ENCODE results near the gene ZMIZ2. TPM values are rescaled to one million over a fixed set of nuclear protein-coding genes. Genes with fewer than 3 reads are reported as not detected.

The ZMIZ2 gene
- total RNA-seq, 1 experiment from 2014 or later = 16.2 TPM

DNA sequence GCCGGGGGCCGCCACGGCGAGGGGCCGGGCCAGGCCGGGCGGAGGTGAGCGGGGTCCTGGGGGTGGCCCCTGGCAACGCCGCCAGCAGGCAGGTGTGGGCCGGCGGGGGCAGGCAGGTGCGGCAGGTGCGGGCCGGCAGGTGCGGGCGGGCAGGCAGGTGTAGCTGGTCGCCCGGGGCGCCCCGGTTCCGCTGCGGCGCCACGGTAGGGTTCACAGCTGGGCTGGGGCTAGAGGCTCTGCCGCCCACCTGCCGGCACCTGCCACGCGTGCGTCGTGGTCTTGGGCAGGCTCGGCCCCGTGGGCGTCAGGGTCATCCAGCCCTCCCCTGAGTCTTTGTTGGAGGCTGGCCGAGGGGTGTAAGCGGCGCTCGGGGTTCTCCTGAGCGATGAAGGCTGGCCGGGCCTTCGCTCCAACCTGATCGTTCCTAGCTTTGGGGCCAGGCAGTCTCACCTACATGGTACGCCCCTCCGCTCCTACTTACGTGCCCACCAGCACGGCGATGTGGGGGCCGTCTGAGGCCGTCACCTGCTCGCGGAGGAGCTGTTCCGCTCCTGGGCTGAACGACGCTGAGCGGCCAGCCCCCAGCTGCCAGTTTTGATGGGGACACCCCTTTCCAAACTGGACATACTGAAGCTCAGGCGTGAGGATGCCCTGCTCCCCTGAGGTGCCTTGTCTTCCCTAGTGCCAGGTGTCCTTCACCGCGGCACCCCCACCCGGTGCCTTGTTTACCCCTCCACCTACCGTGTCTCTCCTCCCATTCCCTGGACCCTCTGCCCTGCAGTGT, 493 bp downstream of the ZMIZ2 start:
- Histone ChIP-seq H4K20me1 (ENCODE audit: insufficient read depth, low read depth, low read length) (peaks cover 14% of the 10 kb centered on the region), H3K36me3 (ENCODE audit: insufficient read depth, low read length) (no peaks in the 10 kb centered on the region), H3K27me3 (ENCODE audit: low read length) (no peaks in the 10 kb centered on the region), H3K27ac (ENCODE audit: low read length) (no peak overlapping the region), H3K4me2 (ENCODE audit: low read depth, low read length, poor library complexity, severe bottlenecking) (peak overlapping the region; percentile 89), H3K4me3 (ENCODE audit: low read length) (peak overlapping the region; percentile 86), H3K4me1 (ENCODE audit: low read length) (peaks cover 51% of the 10 kb centered on the region), H3K9me2 (replicated peaks; ENCODE audit: insufficient read depth, low read length) (no peaks in the 10 kb centered on the region), H3K79me2 (ENCODE audit: low read length) (peaks cover 51% of the 10 kb centered on the region), H2AFZ (ENCODE audit: low read length) (no peak overlapping the region), H3K9ac (ENCODE audit: low read length) (peak overlapping the region; percentile 72), H3K9me3 (ENCODE audit: low read length) (no peaks in the 10 kb centered on the region)
- DNase-seq = peak; percentile 56

DNA sequence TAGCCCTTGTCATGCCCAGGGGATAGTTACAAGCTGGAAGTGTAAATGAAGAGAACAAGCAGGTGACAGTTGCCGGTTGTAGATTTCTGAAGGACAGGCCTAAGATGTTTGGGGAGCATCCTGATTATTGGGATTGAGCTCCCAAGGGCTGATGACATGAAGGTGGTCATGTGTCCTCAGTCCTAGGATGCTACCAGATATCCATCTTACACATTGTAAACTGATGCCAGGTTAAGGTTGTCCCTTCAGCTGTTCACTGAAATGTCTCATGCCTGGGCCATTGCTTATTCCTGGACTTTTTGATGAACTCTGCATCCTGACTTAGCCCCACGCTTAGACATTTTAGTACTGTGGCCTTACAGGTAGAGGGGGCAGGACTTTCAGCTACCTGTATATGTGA, 1.3 kb downstream of the ZMIZ2 start:
- no peaks in the 10 kb centered on the region for H3K36me3 ChIP-seq (ENCODE audit: insufficient read depth, low read length)
- DNase-seq = no peak
- peak overlapping the region; percentile 86 for H3K4me3 ChIP-seq (ENCODE audit: low read length)
- H3K79me2 ChIP-seq (ENCODE audit: low read length) = peaks cover 59% of the 10 kb centered on the region
- H4K20me1 ChIP-seq (ENCODE audit: insufficient read depth, low read depth, low read length) = peaks cover 14% of the 10 kb centered on the region
- peak overlapping the region; percentile 89 for H3K4me2 ChIP-seq (ENCODE audit: low read depth, low read length, poor library complexity, severe bottlenecking)
- H3K9ac ChIP-seq (ENCODE audit: low read length) = peak overlapping the region; percentile 72
- H3K27me3 ChIP-seq (ENCODE audit: low read length) = no peaks in the 10 kb centered on the region
- peaks cover 51% of the 10 kb centered on the region for H3K4me1 ChIP-seq (ENCODE audit: low read length)
- no peaks in the 10 kb centered on the region for H3K9me2 ChIP-seq (replicated peaks; ENCODE audit: insufficient read depth, low read length)
- H3K27ac ChIP-seq (ENCODE audit: low read length) = no peak overlapping the region
- H2AFZ ChIP-seq (ENCODE audit: low read length) = no peak overlapping the region
- H3K9me3 ChIP-seq (ENCODE audit: low read length) = no peaks in the 10 kb centered on the region

DNA sequence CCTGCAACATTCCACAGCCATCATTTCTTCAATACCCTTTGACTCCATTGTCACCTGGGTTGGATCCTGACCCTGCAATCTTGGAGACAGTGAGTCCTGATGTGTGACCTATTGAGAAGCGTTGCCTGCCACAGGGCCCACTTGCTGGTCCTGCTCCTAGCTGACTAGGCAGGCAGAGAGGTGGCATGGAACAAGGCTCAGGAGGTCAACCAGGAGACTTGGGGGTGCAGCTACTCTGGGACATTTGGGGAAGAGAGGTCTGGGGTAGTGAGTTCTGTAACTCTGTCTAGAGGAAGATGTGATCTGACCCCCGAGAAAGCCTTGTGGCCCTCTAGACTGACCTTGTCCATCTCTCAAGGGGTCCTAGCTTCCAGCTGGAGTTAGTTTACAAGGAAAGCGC, 1.8 kb downstream of the ZMIZ2 start:
- no peak for DNase-seq
- no peak overlapping the region for H3K27ac ChIP-seq (ENCODE audit: low read length)
- H3K4me2 ChIP-seq (ENCODE audit: low read depth, low read length, poor library complexity, severe bottlenecking) = peak overlapping the region; percentile 89
- H3K79me2 ChIP-seq (ENCODE audit: low read length) = peaks cover 64% of the 10 kb centered on the region
- H4K20me1 ChIP-seq (ENCODE audit: insufficient read depth, low read depth, low read length) = peaks cover 14% of the 10 kb centered on the region
- H3K9ac ChIP-seq (ENCODE audit: low read length) = peak overlapping the region; percentile 72
- H3K9me3 ChIP-seq (ENCODE audit: low read length) = no peaks in the 10 kb centered on the region
- H3K4me1 ChIP-seq (ENCODE audit: low read length) = peaks cover 51% of the 10 kb centered on the region
- H3K9me2 ChIP-seq (replicated peaks; ENCODE audit: insufficient read depth, low read length) = no peaks in the 10 kb centered on the region
- no peak overlapping the region for H2AFZ ChIP-seq (ENCODE audit: low read length)
- H3K4me3 ChIP-seq (ENCODE audit: low read length) = peak overlapping the region; percentile 86; the same call in 1 of the 2 replicates
- H3K36me3 ChIP-seq (ENCODE audit: insufficient read depth, low read length) = no peaks in the 10 kb centered on the region
- H3K27me3 ChIP-seq (ENCODE audit: low read length) = no peaks in the 10 kb centered on the region

DNA sequence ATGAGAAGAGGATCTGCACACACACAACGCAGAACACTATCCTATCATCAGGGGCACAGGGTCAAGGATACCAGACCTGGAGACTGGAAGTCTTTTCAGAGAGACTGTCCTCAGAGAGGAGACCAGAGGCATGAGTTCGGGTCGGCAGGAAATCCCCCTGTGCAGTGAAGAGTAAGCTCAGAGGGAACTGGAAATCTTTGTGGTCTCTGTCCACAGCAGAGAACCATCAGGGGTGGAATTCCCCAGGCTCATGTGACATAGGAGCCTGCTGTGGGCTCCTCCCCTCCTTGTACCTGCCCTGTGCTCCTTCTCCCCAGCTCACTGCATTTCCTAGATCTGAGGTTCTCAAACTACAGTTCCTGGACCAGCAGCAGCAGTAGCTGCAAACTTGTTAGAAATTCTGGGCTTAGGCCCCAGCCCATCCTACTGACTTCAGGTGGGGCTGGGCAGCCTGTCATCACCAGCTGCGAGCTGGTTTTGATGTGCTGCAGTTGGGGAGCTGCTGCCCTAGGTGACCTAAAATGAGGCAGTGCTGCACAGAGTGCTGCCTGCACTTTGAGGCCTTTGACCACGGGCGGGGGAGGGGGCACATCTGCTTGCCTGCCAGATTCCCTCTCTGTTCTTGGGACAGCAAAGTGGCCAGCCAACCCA, 2.4 kb downstream of the ZMIZ2 start:
- Histone ChIP-seq H3K4me3 (ENCODE audit: low read length) (no peak overlapping the region; the same call in 1 of the 2 replicates), H4K20me1 (ENCODE audit: insufficient read depth, low read depth, low read length) (peaks cover 14% of the 10 kb centered on the region), H3K79me2 (ENCODE audit: low read length) (peaks cover 67% of the 10 kb centered on the region), H2AFZ (ENCODE audit: low read length) (no peak overlapping the region), H3K27me3 (ENCODE audit: low read length) (no peaks in the 10 kb centered on the region), H3K4me2 (ENCODE audit: low read depth, low read length, poor library complexity, severe bottlenecking) (peak overlapping the region; percentile 89), H3K27ac (ENCODE audit: low read length) (no peak overlapping the region), H3K9me2 (replicated peaks; ENCODE audit: insufficient read depth, low read length) (no peaks in the 10 kb centered on the region), H3K36me3 (ENCODE audit: insufficient read depth, low read length) (no peaks in the 10 kb centered on the region), H3K9me3 (ENCODE audit: low read length) (no peaks in the 10 kb centered on the region), H3K9ac (ENCODE audit: low read length) (peak overlapping the region; percentile 72; the same call in 1 of the 2 replicates), H3K4me1 (ENCODE audit: low read length) (peaks cover 51% of the 10 kb centered on the region)
- no peak for DNase-seq

DNA sequence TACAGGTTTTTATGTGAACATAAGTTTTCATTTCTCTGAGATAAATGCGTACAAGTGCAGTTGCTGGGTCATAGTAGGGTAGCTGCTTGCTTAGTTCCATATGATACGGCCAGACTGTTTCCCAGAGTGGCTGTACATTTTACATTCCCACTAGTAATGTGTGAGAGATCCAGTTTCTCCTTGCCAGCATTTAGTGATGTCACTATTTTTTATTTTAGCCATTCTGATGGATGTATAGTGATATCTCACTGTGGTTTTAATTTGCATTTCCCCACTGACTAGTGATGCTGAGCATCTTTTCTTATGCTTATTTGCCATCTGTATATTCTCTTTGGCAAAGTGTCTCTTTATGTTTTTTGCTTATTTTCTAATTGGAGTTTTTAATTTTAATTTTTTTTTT, 4.2 kb downstream of the ZMIZ2 start:
- peak; percentile 63 for DNase-seq
- H3K9me2 ChIP-seq (replicated peaks; ENCODE audit: insufficient read depth, low read length) = no peaks in the 10 kb centered on the region
- no peaks in the 10 kb centered on the region for H3K9me3 ChIP-seq (ENCODE audit: low read length)
- H3K9ac ChIP-seq (ENCODE audit: low read length) = no peak overlapping the region
- no peaks in the 10 kb centered on the region for H3K27me3 ChIP-seq (ENCODE audit: low read length)
- peak overlapping the region; percentile 65 for H3K4me2 ChIP-seq (ENCODE audit: low read depth, low read length, poor library complexity, severe bottlenecking)
- peaks cover 48% of the 10 kb centered on the region for H3K4me1 ChIP-seq (ENCODE audit: low read length)
- no peak overlapping the region for H2AFZ ChIP-seq (ENCODE audit: low read length)
- peak overlapping the region; percentile 41 for H3K27ac ChIP-seq (ENCODE audit: low read length)
- peaks cover 14% of the 10 kb centered on the region for H4K20me1 ChIP-seq (ENCODE audit: insufficient read depth, low read depth, low read length)
- H3K79me2 ChIP-seq (ENCODE audit: low read length) = peaks cover 67% of the 10 kb centered on the region
- H3K36me3 ChIP-seq (ENCODE audit: insufficient read depth, low read length) = no peaks in the 10 kb centered on the region
- peak overlapping the region; percentile 35; the same call in 1 of the 2 replicates for H3K4me3 ChIP-seq (ENCODE audit: low read length)

DNA sequence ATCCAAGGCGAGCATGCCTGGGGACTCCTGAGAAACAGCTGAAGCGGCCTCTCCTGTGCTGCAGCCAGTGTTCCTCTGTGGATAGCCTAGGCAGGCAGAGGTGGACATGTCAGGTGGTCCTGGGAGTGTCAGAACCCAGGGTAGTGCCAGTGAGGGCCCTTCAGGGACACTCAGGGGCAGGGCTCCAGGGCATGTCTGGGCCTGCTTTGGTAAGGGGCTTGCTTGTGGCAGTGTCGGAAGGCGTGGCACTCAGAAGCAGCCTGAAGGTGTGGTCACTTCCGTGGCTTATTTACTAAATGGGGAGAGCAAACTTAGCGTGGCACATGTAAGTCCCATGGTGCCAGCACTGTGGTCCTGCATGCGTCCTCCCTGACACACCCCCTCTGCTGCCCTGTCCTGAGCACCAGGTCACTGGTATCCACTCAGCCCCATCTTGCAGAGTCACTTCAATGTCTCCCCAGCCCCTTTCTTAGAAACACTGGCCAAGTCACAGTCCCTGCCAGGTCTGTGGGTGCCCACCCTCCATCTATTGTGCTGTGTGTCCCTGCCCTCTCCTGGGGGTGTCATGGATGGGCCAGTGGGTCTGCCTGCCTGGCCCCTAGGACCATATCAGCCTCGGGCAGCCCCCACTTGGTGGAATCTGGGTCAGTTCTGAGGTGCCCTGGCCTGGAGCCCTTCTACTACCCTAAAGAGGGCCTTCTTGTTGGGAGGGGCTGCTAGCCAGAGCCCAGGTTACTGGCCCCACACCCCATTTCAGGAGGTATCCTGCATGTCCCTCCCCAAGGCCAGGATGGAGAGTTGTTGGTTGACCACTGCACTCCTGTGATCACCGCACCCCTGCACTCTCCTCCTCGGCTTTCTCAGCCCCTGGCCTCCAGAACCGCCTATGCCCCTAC, 6.4 kb downstream of the ZMIZ2 start:
- H3K27me3 ChIP-seq (ENCODE audit: low read length) = no peaks in the 10 kb centered on the region
- no peak overlapping the region for H3K27ac ChIP-seq (ENCODE audit: low read length)
- H3K4me1 ChIP-seq (ENCODE audit: low read length) = peaks cover 37% of the 10 kb centered on the region
- no peak overlapping the region for H3K4me2 ChIP-seq (ENCODE audit: low read depth, low read length, poor library complexity, severe bottlenecking)
- H3K79me2 ChIP-seq (ENCODE audit: low read length) = peaks cover 55% of the 10 kb centered on the region
- no peak for DNase-seq
- no peak overlapping the region for H3K4me3 ChIP-seq (ENCODE audit: low read length)
- H3K9ac ChIP-seq (ENCODE audit: low read length) = no peak overlapping the region
- H3K9me2 ChIP-seq (replicated peaks; ENCODE audit: insufficient read depth, low read length) = no peaks in the 10 kb centered on the region
- H4K20me1 ChIP-seq (ENCODE audit: insufficient read depth, low read depth, low read length) = peaks cover 7% of the 10 kb centered on the region
- no peaks in the 10 kb centered on the region for H3K36me3 ChIP-seq (ENCODE audit: insufficient read depth, low read length)
- no peak overlapping the region for H2AFZ ChIP-seq (ENCODE audit: low read length)
- no peaks in the 10 kb centered on the region for H3K9me3 ChIP-seq (ENCODE audit: low read length)

DNA sequence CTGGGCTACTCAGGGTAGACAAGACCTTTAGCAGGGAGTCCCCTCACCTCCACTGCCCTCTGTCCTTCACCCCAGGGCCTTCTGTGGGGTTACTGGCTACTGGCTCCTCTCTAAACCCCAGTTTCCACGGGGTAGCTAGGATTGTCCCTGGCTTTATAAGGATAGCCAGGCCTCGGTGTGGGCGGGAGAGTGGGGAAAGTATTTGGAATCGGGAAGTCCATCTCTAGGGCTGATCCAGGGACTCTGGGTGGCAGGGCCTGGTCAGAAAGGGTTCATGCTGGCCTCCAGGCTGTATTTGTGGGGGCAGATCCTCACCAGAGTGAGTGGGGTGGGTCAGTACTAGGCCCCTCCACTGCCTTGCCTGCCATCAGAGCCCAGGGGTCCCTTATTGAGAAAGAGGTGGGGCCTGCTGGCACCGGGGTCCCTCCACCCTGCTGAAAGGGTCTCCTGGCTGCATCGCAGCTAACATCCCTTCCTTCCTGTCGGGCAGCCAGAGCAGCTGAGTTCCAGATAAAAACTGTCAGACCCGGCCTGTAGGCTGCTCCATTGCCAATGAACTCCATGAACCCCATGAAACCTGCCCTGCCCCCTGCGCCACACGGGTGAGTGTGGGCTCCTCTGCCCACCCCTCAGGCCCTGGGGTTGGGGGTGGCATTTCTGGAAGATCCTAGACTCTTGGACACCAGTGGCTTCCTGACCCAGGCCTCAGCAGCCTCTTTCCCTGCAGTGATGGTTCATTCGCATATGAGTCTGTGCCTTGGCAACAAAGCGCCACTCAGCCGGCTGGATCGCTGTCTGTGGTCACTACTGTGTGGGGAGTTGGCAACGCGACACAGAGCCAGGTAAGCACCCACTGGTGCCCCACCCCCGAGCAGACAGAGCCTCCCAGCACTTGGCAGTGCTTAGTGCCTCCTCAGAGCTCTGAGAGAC, 7.3 kb downstream of the ZMIZ2 start:
- H3K79me2 ChIP-seq (ENCODE audit: low read length) = peaks cover 46% of the 10 kb centered on the region
- H3K9ac ChIP-seq (ENCODE audit: low read length) = no peak overlapping the region
- H3K36me3 ChIP-seq (ENCODE audit: insufficient read depth, low read length) = no peaks in the 10 kb centered on the region
- no peak for DNase-seq
- peaks cover 3% of the 10 kb centered on the region; the same call in 1 of the 2 replicates for H4K20me1 ChIP-seq (ENCODE audit: insufficient read depth, low read depth, low read length)
- no peak overlapping the region for H2AFZ ChIP-seq (ENCODE audit: low read length)
- H3K9me2 ChIP-seq (replicated peaks; ENCODE audit: insufficient read depth, low read length) = no peaks in the 10 kb centered on the region
- no peak overlapping the region for H3K4me3 ChIP-seq (ENCODE audit: low read length)
- peaks cover 28% of the 10 kb centered on the region for H3K4me1 ChIP-seq (ENCODE audit: low read length)
- no peak overlapping the region for H3K4me2 ChIP-seq (ENCODE audit: low read depth, low read length, poor library complexity, severe bottlenecking)
- no peaks in the 10 kb centered on the region for H3K27me3 ChIP-seq (ENCODE audit: low read length)
- H3K27ac ChIP-seq (ENCODE audit: low read length) = no peak overlapping the region
- no peaks in the 10 kb centered on the region for H3K9me3 ChIP-seq (ENCODE audit: low read length)

Measured in Karpas-422 (cell line).